Dendritic cell treated with granulocyte-macrophage colony-stimulating factor and Interleukin-4, amounts not matched to agents 40 ng/mL and 50 ng/mL, for 4 days (primary cell): ENCODE measurements around the gene E2F6.
A peak's percentile ranks its signal among the peaks of the same experiment; 100 is the strongest.

Source experiments
- H3K27ac Mint-ChIP-seq: one replicate; pipeline ENCODE4 v1.8.0; 2022; ENCODE audit warnings: mild to moderate bottlenecking, mixed read lengths
- H3K27me3 Mint-ChIP-seq: one replicate; pipeline ENCODE4 v1.8.0; 2022; ENCODE audit warnings: mild to moderate bottlenecking, mixed read lengths
- H3K36me3 Mint-ChIP-seq: one replicate; pipeline ENCODE4 v1.8.0; 2022; ENCODE audit warnings: low read depth, mixed read lengths
- H3K4me1 Mint-ChIP-seq: one replicate; pipeline ENCODE4 v1.8.0; 2022; ENCODE audit warnings: low read depth, mixed read lengths
- H3K4me3 Mint-ChIP-seq: one replicate; pipeline ENCODE4 v1.8.0; 2022; ENCODE audit warnings: mild to moderate bottlenecking, moderate library complexity, mixed read lengths
- H3K9me3 Mint-ChIP-seq: one replicate; pipeline ENCODE4 v1.8.0; 2022; ENCODE audit warnings: mixed read lengths
- intact Hi-C: fragments of 100-400 bp; cut with micrococcal nuclease; formaldehyde crosslinking; loops from one replicate; pipeline ENCODE4 v1.15.0; 2022

E2F6 gene

DNA sequence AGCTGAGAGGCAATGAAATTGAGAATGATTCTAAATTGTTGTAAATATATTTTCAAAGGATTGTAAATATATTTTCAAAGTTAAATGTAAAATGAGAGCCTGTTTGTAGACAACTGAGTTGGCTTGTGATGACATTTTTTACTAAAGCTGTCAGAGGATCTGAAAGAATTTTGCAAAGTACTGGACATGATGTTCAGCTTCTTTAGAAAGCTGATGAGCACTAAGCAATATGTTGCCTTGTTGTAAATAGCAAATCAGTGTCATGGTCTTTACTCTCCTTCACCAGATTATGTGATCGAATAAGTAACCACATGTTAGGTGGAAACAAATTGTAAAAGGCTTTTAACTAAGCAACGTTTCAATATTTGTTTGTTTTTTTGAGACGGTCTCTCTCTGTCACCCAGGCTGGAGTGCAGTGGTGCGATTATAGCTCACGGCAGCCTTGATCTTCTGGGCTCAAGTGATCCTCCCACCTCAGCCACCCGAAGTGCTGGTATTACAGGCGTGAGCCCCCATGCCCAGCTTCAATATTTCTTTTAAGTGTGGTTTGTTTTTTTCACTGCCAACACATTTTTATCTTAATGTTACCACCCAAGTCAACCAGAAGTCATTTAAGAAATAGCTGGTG, 44.0 kb downstream of the E2F6 start:
- Mint-ChIP-seq H3K36me3 (no peaks in the 10 kb centered on the region), H3K9me3 (peaks cover 10% of the 10 kb centered on the region), H3K27ac (no peak overlapping the region), H3K4me1 (no peaks in the 10 kb centered on the region), H3K4me3 (no peak overlapping the region), H3K27me3 (peaks cover 3% of the 10 kb centered on the region)
- intact Hi-C loops: no loop called here

DNA sequence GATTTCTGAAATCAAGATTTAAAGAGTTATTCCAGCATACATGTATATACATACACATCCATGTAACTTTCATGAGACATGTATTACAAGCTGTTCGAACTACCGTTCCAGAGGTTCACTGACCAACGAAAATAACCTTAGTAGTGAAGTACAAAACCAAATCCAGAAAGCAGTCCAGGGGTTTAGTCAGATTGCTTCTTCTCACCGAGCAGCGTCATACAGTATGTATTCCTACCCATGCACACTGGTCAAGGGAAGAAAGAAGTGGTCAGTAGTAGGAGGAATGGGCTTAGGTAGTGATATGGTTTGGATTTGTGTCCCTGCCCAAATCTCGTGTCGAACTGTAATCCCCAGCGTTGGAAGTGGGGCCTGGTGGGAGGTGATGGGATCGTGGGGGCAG, 45.3 kb downstream of the E2F6 start:
- no peak overlapping the region for H3K4me3 Mint-ChIP-seq

DNA sequence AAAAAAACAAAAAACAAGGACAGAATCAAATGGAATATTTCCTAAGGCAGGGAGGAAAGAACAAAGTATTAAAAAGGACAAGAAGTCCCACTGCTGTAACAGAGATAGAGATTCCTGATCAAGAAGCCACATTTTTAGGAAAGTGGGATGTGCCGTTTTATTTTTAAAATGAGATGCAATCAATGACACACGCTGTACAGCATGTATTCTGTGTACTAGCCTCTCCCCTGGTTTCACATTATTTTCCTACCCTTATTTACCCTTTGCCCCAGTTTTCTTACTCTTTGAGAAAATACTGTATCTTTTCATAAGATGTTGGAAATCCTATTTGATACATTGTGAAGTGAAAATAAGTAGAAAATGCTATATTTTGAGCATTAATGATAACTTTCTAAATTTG, 45.8 kb downstream of the E2F6 start:
- H3K9me3 Mint-ChIP-seq: peaks cover 10% of the 10 kb centered on the region
- H3K4me3 Mint-ChIP-seq: no peak overlapping the region
- no peak overlapping the region for H3K27ac Mint-ChIP-seq
- H3K36me3 Mint-ChIP-seq: no peaks in the 10 kb centered on the region
- no peaks in the 10 kb centered on the region for H3K4me1 Mint-ChIP-seq
- intact Hi-C loops: no loop called here
- H3K27me3 Mint-ChIP-seq: peaks cover 3% of the 10 kb centered on the region

More for the DNA sequence above, 45.3 kb downstream of the E2F6 start:
- no peaks in the 10 kb centered on the region for H3K36me3 Mint-ChIP-seq
- no peaks in the 10 kb centered on the region for H3K4me1 Mint-ChIP-seq
- peaks cover 3% of the 10 kb centered on the region for H3K27me3 Mint-ChIP-seq
- intact Hi-C loops: no loop called here
- no peak overlapping the region for H3K27ac Mint-ChIP-seq
- peaks cover 10% of the 10 kb centered on the region for H3K9me3 Mint-ChIP-seq

DNA sequence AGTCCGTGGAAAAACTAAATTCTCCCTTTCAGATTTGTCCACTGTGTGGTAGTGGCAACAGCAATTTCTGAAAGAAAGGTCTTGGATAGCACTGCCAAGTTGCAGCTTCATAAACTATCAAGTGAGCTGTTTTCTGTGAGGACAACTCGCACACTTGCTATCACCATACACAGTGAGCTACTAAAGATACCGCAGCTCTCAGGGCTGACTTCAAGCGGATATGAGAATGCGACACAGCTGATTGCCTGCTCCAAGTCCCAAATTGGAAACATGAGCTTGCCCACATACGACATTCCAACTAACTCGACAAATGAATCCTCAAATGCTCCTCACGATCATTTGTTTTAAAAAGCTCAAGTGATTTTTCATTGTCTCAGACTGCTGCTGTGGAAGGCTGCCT, 46.2 kb downstream of the E2F6 start:
- no peak overlapping the region for H3K27ac Mint-ChIP-seq
- H3K27me3 Mint-ChIP-seq: peaks cover 3% of the 10 kb centered on the region
- H3K36me3 Mint-ChIP-seq: no peaks in the 10 kb centered on the region
- intact Hi-C loops: no loop called here
- H3K4me1 Mint-ChIP-seq: no peaks in the 10 kb centered on the region
- peaks cover 10% of the 10 kb centered on the region for H3K9me3 Mint-ChIP-seq
- H3K4me3 Mint-ChIP-seq: no peak overlapping the region

DNA sequence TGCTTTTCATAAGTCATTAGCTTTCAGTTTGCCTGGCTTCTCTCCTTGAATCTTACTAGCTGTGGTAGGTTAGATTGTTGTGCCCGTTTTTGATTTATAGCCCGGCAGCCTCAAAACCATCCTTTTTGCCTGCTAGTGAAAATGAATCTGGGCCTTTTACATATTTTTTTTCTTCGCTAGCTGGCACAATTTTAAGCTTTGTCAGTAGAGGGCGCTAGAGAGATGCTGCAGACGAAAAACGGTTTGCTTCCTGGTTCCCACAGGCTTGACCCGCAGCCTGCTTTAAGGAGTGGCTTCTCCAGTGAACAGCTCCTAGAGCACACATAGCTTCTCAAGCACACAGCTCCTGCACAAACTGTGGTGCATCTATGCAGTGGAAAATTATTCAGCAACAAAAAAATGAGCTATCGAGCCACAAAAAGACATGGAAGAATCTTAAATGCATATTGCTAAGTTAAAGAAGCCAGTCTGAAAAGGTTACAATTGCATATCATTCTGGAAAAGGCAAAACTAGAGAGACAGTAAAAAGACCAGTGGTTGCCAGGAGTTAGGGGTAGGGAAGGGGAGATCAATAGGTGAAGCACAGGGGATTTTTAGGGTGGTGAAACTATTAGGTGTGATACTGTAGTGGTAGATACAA, 47.9 kb downstream of the E2F6 start:
- Mint-ChIP-seq H3K27ac (no peak overlapping the region), H3K4me1 (no peaks in the 10 kb centered on the region), H3K36me3 (no peaks in the 10 kb centered on the region), H3K4me3 (no peak overlapping the region), H3K9me3 (peaks cover 10% of the 10 kb centered on the region), H3K27me3 (peaks cover 8% of the 10 kb centered on the region)
- intact Hi-C loops: no loop called here

DNA sequence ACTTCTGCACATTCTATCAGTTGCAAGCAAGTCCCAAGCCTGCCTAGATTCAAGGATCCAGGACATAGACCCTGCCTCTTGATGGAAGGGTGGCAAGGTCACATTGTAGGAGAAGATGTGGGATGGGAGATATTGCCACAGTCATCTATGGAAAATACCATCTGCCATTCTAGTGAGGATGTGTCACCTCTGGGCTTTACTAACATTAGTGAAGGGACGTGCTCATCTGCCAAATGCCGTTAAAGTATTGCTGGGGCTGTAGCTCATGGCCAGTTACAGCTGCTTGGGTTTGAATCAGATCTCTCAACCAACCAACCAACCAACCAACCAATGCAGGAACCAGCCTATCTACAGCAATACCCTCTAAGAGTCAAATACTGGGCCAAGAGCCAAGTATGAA, 49.0 kb downstream of the E2F6 start:
- no peaks in the 10 kb centered on the region for H3K36me3 Mint-ChIP-seq
- H3K27me3 Mint-ChIP-seq: peaks cover 11% of the 10 kb centered on the region
- no peak overlapping the region for H3K27ac Mint-ChIP-seq
- no peaks in the 10 kb centered on the region for H3K4me1 Mint-ChIP-seq
- H3K9me3 Mint-ChIP-seq: peaks cover 10% of the 10 kb centered on the region
- intact Hi-C loops: no loop called here
- H3K4me3 Mint-ChIP-seq: no peak overlapping the region

DNA sequence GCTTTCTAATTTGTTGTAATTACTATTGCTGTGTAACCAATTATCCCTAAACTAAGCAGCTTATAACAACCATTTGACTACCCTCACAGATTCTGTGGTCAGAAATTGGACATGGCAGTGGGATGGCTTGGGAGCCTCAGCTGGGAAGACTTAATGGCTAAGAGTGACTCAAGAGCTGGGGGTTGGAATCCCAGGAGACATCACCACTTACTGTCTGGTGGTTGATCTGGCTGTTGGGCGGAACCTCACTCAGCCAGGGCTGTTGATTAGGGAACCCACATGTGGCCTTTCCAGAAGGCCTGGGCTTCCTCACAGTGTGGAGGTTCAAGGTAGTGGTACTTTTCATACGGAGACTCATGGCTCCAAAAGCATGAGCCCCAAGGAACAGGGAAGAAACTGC, 49.8 kb downstream of the E2F6 start:
- no peak overlapping the region for H3K4me3 Mint-ChIP-seq
- H3K27ac Mint-ChIP-seq: no peak overlapping the region

DNA sequence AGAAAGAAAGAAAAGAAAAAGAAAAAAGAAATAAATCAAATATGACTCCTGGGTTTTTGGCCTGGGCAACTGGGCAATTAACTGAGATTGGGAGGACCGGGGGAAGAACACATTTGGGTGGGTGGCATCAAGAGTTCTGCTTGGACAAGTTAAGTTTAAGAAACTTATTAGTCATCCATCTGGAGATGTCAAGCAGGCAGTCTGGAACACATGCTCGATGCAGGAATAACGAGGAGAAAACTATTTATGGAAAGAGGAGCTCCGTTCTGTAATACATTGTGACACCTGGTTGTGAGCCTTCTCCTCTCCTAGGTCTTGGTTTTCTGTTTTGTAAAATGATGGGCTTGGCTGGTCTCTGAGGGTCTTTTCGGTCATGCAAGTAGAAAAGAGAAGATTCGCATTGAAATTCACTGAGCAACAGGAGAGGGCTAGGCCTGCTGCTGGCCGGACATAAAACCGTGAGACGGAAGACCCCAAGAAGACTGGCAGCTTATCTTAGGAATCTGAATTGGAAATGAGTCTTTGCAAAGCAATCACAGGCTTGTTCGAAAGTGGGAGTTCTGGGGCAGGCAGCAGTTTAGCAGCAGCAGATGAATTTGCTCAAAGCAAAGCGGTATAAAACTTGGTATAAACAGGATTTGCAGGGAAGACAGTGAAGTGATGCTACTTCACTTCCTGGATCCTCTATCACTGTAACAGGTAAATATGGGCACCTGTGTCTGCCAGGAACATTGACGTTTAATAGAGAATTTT, 51.4 kb downstream of the E2F6 start:
- Mint-ChIP-seq H3K9me3 (peaks cover 10% of the 10 kb centered on the region), H3K27ac (no peak overlapping the region), H3K36me3 (no peaks in the 10 kb centered on the region), H3K27me3 (peaks cover 10% of the 10 kb centered on the region), H3K4me3 (no peak overlapping the region), H3K4me1 (no peaks in the 10 kb centered on the region)
- intact Hi-C loops: loop anchor here (5.0 kb wide), 2 partner anchors 182 to 282 kb away; a partner anchor contains a TSS

More for the DNA sequence above, 49.8 kb downstream of the E2F6 start:
- H3K27me3 Mint-ChIP-seq: peaks cover 11% of the 10 kb centered on the region
- peaks cover 10% of the 10 kb centered on the region for H3K9me3 Mint-ChIP-seq
- H3K4me1 Mint-ChIP-seq: no peaks in the 10 kb centered on the region
- intact Hi-C loops: no loop called here
- no peaks in the 10 kb centered on the region for H3K36me3 Mint-ChIP-seq

DNA sequence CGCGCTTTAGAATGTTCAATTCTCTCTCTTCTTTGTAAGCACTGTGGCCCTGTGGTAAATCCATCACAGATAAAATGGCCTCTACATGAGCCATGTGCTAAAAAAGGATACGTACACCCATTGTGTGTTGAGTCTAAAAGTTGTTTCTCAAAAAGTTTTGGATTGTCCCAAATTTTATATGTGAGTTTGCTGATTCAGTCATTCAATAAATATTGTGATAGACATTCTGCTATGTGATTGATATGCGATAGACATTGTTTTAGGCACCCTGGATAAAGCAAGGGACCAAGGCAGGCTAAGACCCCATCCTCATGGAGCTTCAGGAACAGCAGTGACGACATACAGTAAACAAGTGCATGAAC, 53.5 kb downstream of the E2F6 start:
- Mint-ChIP-seq H3K9me3 (no peaks in the 10 kb centered on the region), H3K4me1 (no peaks in the 10 kb centered on the region), H3K4me3 (no peak overlapping the region), H3K36me3 (no peaks in the 10 kb centered on the region), H3K27ac (no peak overlapping the region), H3K27me3 (peaks cover 10% of the 10 kb centered on the region)
- intact Hi-C loops: loop anchor here (5.0 kb wide), 2 partner anchors 180 to 280 kb away; a partner anchor contains a TSS

DNA sequence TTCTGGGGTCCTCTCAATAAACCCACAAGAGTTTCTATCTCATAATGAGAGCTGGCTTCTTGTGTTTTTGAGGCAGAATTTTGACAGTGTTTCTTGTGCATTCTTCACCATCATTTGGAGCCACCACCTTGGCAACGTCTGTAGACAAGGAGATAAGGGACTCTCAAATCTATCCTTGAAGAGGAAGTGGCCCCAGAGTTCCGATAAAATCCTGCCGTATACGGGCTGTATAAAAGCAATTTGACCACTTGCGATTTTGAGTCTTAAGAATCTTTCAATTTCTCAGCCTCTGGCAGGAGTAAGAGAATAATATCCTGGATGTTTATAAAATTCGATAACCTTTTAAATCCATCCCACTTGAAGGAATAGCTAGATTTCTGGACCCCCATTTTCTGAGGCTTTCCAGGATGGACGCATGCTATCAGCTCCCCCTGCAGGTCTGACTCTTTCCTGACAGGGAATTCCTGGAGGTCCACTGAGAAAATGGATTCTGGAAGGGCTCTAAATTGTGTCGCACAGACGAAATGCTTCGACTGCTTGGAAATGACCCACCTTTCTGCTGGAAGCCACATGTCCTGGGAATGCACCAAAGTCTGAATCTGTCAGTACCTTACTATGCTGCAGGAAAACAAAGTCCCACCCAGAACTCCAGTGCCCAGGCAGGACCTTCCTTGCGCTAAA, 54.1 kb downstream of the E2F6 start:
- H3K4me1 Mint-ChIP-seq: no peaks in the 10 kb centered on the region
- H3K27me3 Mint-ChIP-seq: peaks cover 13% of the 10 kb centered on the region
- no peaks in the 10 kb centered on the region for H3K9me3 Mint-ChIP-seq
- H3K4me3 Mint-ChIP-seq: peak overlapping the region; percentile 39
- intact Hi-C loops: loop anchor here (5.0 kb wide), 2 partner anchors 180 to 280 kb away; a partner anchor contains a TSS
- H3K36me3 Mint-ChIP-seq: no peaks in the 10 kb centered on the region
- no peak overlapping the region for H3K27ac Mint-ChIP-seq

DNA sequence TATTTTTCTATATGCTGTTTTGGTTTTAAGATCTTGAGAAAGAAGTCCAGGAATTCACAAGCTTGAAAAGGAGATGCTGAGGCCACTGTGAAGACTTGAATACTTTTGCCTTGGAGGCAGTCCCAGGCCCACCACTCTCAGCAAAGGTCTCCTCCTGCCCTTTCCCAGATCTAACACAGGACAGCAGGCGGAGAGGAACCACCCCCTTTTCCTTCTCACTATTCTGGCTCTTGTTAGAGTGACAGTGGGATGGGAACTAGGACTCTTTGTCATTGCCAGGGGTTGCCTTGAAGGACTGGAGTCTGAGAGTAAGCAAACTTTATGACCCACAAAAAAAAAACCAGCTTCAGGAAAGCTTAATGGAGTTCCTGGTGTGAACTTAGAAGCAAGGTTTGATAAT, 54.7 kb downstream of the E2F6 start:
- Mint-ChIP-seq H3K36me3 (no peaks in the 10 kb centered on the region), H3K9me3 (no peaks in the 10 kb centered on the region), H3K4me1 (no peaks in the 10 kb centered on the region), H3K4me3 (no peak overlapping the region), H3K27ac (no peak overlapping the region), H3K27me3 (peaks cover 13% of the 10 kb centered on the region)
- intact Hi-C loops: loop anchor here (5.0 kb wide), 2 partner anchors 179 to 279 kb away; a partner anchor contains a TSS

DNA sequence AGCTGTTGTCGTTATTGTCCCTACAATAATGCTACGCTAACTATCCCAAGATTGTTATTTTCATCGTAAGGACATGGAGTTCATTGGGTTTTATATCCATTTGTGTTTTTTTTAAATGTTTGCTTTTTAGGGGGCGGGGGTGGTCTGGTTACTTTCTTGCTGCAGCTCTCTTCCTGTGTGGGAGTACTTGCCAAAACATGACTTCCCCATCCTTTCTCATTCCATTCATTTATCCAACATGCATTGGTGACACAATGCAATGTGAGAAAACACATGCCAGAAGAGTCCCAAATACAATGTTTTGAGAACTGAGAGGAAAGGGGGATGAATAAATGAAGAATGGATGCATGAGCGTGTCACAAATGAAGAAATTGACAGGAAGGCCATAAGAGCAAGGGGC, 55.9 kb downstream of the E2F6 start:
- Mint-ChIP-seq H3K9me3 (no peaks in the 10 kb centered on the region), H3K4me1 (no peaks in the 10 kb centered on the region), H3K36me3 (no peaks in the 10 kb centered on the region), H3K4me3 (no peak overlapping the region), H3K27me3 (peaks cover 13% of the 10 kb centered on the region), H3K27ac (no peak overlapping the region)
- intact Hi-C loops: loop anchor here (5.0 kb wide), 2 partner anchors 178 to 278 kb away; a partner anchor contains a TSS

DNA sequence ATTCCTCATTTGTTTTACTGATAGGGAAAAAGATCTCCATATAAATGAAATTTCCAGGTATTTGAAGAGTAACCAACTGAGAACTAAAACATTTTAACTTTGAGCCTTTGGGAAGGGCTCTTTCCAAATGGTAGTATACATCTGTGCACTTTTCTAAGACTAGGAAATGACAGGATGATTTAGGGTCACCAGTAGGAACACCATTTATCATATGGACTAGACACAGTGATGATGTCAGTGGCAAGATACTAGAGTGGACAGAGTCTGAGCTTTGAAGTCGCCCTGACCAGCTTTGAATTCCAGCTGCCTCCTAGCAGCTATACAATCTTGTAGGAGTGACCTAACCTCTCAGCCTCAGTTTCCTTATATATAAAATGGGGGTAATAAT, 56.4 kb downstream of the E2F6 start:
- H3K4me3 Mint-ChIP-seq: no peak overlapping the region
- no peak overlapping the region for H3K27ac Mint-ChIP-seq
- H3K27me3 Mint-ChIP-seq: peaks cover 13% of the 10 kb centered on the region
- no peaks in the 10 kb centered on the region for H3K36me3 Mint-ChIP-seq
- no peaks in the 10 kb centered on the region for H3K4me1 Mint-ChIP-seq
- intact Hi-C loops: no loop called here
- H3K9me3 Mint-ChIP-seq: no peaks in the 10 kb centered on the region
